Progenitor cell of endocrine pancreas (in vitro differentiated cells): ENCODE results near the gene HLA-E. TPM values are rescaled to one million over a fixed set of nuclear protein-coding genes. Genes with fewer than 3 reads are reported as not detected.
A peak's percentile ranks its signal among the peaks of the same experiment; 100 is the strongest.

Source experiments
- DNase-seq: peaks from one replicate; pipeline ENCODE4 v3.0.0; 2021; ENCODE audit warnings: low spot score; ENCODE audit not compliant: unreplicated experiment
- H3K27ac Mint-ChIP-seq: 2 replicates; pipeline ENCODE4 v1.8.0; 2021; ENCODE audit warnings: mild to moderate bottlenecking, moderate library complexity, mixed read lengths
- H3K27me3 Mint-ChIP-seq: 2 replicates; pipeline ENCODE4 v1.8.0; 2021; ENCODE audit warnings: mixed read lengths
- H3K36me3 Mint-ChIP-seq: 2 replicates; pipeline ENCODE4 v1.8.0; 2022; ENCODE audit warnings: mixed read lengths; ENCODE audit not compliant: insufficient read depth
- H3K4me1 Mint-ChIP-seq: 2 replicates; pipeline ENCODE4 v1.8.0; 2021; ENCODE audit warnings: low read depth, mixed read lengths
- H3K4me3 Mint-ChIP-seq: 2 replicates; pipeline ENCODE4 v1.8.0; 2021; ENCODE audit warnings: low read depth, mild to moderate bottlenecking, moderate library complexity, mixed read lengths
- H3K9me3 Mint-ChIP-seq: 2 replicates; pipeline ENCODE4 v1.8.0; 2021; ENCODE audit warnings: low read depth, mixed read lengths
- CTCF ChIP-seq: fragments of 200-600 bp; sonication (generic); IDR thresholded peaks from one replicate; pipeline ENCODE4 v1.5.0; 2021; ENCODE audit warnings: antibody characterized with exemption, mild to moderate bottlenecking; ENCODE audit not compliant: unreplicated experiment
- long read RNA-seq: library from polyadenylated mRNA; unstranded; transcript quantifications from one replicate; pipeline ENCODE4 v2.0.0, GENCODE V29; 2020
- total RNA-seq: library from RNA; stranded (reverse); gene quantifications from 2 replicates; pipeline ENCODE4 v1.2.1, GENCODE V29; 2021

The HLA-E gene
- 27.6 and 28.4 TPM in 2 replicates for total RNA-seq
- long read RNA-seq, transcript HLA-E-201 (8 exons, 2,601 nt): major isoform, 122 of 127 reads
- long read RNA-seq, partial matches to known transcripts: 1 of 127 reads
- long read RNA-seq, other reads (novel, unspliced or antisense): 4 of 127 reads

- H3K27me3 Mint-ChIP-seq: peaks cover 21% of the 10 kb centered on the region
- TF ChIP-seq CTCF: no peak
Measured at GRCh38 chr6:30489081-30490025, at the start of gene HLA-E. TSS of gene HLA-E (plus strand) at chr6:30489509. CDS start at chr6:30489532, 23 bp downstream.

GRCh38 chr6:30441171-30441570, 48.1 kb upstream of the HLA-E start:
- Mint-ChIP-seq H3K9me3 (no peaks in the 10 kb centered on the region), H3K4me1 (no peaks in the 10 kb centered on the region), H3K27me3 (peaks cover 85% of the 10 kb centered on the region), H3K27ac (no peak overlapping the region), H3K36me3 (no peaks in the 10 kb centered on the region), H3K4me3 (no peak overlapping the region)
- DNase-seq: no peak
- no peak for TF ChIP-seq CTCF

More at GRCh38 chr6:30489081-30490025, at the start of gene HLA-E:
- Mint-ChIP-seq H3K4me3 (peak within 1 kb of the TSS; percentile 90), H3K9me3 (no peaks in the 10 kb centered on the region), H3K4me1 (peaks cover 1% of the 10 kb centered on the region), H3K36me3 (peaks cover 8% of the 10 kb centered on the region), H3K27ac (peak within 1 kb of the TSS; percentile 97)
- DNase-seq: peak; percentile 68

- Mint-ChIP-seq H3K36me3 (no peaks in the 10 kb centered on the region), H3K4me3 (no peak overlapping the region), H3K27me3 (peaks cover 90% of the 10 kb centered on the region), H3K9me3 (no peaks in the 10 kb centered on the region), H3K4me1 (no peaks in the 10 kb centered on the region), H3K27ac (no peak overlapping the region)
- TF ChIP-seq CTCF: no peak
- no peak for DNase-seq
Measured at GRCh38 chr6:30443657-30444450, 45.5 kb upstream of the HLA-E start.

GRCh38 chr6:30444451-30444742, 44.9 kb upstream of the HLA-E start:
- no peak for TF ChIP-seq CTCF
- Mint-ChIP-seq H3K36me3 (no peaks in the 10 kb centered on the region), H3K9me3 (no peaks in the 10 kb centered on the region), H3K27ac (no peak overlapping the region), H3K27me3 (peaks cover 90% of the 10 kb centered on the region), H3K4me3 (no peak overlapping the region), H3K4me1 (no peaks in the 10 kb centered on the region)
- DNase-seq: no peak

GRCh38 chr6:30446259-30446658, 43.0 kb upstream of the HLA-E start:
- no peak for TF ChIP-seq CTCF
- no peak for DNase-seq
- H3K36me3 Mint-ChIP-seq: no peaks in the 10 kb centered on the region
- no peak overlapping the region for H3K4me3 Mint-ChIP-seq
- no peaks in the 10 kb centered on the region for H3K4me1 Mint-ChIP-seq
- no peak overlapping the region for H3K27ac Mint-ChIP-seq
- peaks cover 90% of the 10 kb centered on the region for H3K27me3 Mint-ChIP-seq
- no peaks in the 10 kb centered on the region for H3K9me3 Mint-ChIP-seq
